HG03280 (cell line): ENCODE measurements around the gene CCNYL1.
A peak's percentile ranks its signal among the peaks of the same experiment; 100 is the strongest.
"Not testable (repeated sequence)": the region's sequence is repeated elsewhere in the genome, so short reads cannot be mapped to it uniquely, and the experiment has no call there.

Experiments used
- ATAC-seq: cut with Tn5 transposase; IDR thresholded peaks from one replicate; pipeline ENCODE4 v1.9.1; 2021; ENCODE audit warnings: mild to moderate bottlenecking, moderate library complexity; ENCODE audit not compliant: unreplicated experiment

The CCNYL1 gene

GRCh38 chr2:207733597-207734240 lies 22.3 kb downstream of the CCNYL1 start:
- no peak for ATAC-seq

- ATAC-seq = no peak
Measured at GRCh38 chr2:207734264-207734635, 22.8 kb downstream of the CCNYL1 start.

- no peak for ATAC-seq
Measured at GRCh38 chr2:207734636-207735512, 23.4 kb downstream of the CCNYL1 start.

GRCh38 chr2:207735513-207735859 lies 24.0 kb downstream of the CCNYL1 start:
- not testable (repeated sequence) for ATAC-seq

GRCh38 chr2:207743514-207743913 lies 32.1 kb downstream of the CCNYL1 start:
- ATAC-seq = no peak

GRCh38 chr2:207744050-207744449 lies 32.6 kb downstream of the CCNYL1 start:
- ATAC-seq = no peak

- ATAC-seq = no peak
Measured at GRCh38 chr2:207744451-207744850, 33.0 kb downstream of the CCNYL1 start.

GRCh38 chr2:207746131-207746530 lies 34.7 kb downstream of the CCNYL1 start:
- ATAC-seq = peak; percentile 79

GRCh38 chr2:207747653-207748560 lies 36.5 kb downstream of the CCNYL1 start:
- ATAC-seq = no peak

GRCh38 chr2:207748993-207749392 lies 37.6 kb downstream of the CCNYL1 start:
- ATAC-seq = no peak

GRCh38 chr2:207749873-207750272 lies 38.4 kb downstream of the CCNYL1 start:
- ATAC-seq = no peak

- no peak for ATAC-seq
Measured at GRCh38 chr2:207750345-207750744, 38.9 kb downstream of the CCNYL1 start.

GRCh38 chr2:207750876-207751275 lies 39.4 kb downstream of the CCNYL1 start:
- no peak for ATAC-seq

GRCh38 chr2:207753688-207754087 lies 42.2 kb downstream of the CCNYL1 start:
- not testable (repeated sequence) for ATAC-seq

GRCh38 chr2:207754498-207755383 lies 43.3 kb downstream of the CCNYL1 start:
- no peak for ATAC-seq

GRCh38 chr2:207758025-207758424 lies 46.6 kb downstream of the CCNYL1 start:
- ATAC-seq = no peak

GRCh38 chr2:207759890-207760289 lies 48.5 kb downstream of the CCNYL1 start:
- no peak for ATAC-seq

- no peak for ATAC-seq
Measured at GRCh38 chr2:207760453-207760852, 49.0 kb downstream of the CCNYL1 start.

- ATAC-seq = not testable (repeated sequence)
Measured at GRCh38 chr2:207761426-207761825, 50.0 kb downstream of the CCNYL1 start.

- ATAC-seq = no peak
Measured at GRCh38 chr2:207762146-207762545, 50.7 kb downstream of the CCNYL1 start.
